T-cell (primary cell): ENCODE measurements around the gene LCN12. TPM values are rescaled to one million over a fixed set of nuclear protein-coding genes. Genes with fewer than 3 reads are reported as not detected.

Experiments
- ATAC-seq, 4 experiments: fragments of 200-7000 bp in 3 of 4; fragments of 150-1000 bp in 1 of 4; cut with Tn5 transposase; replicated peaks in 1 of 4; 1 replicate in 3 of 4; 2 replicates in 1 of 4; pipeline ENCODE4 v1.10.0; 2021; ENCODE audit warnings: moderate library complexity in 3 of 4, mild to moderate bottlenecking in 2 of 4, moderate number of reproducible peaks in 1 of 4
- CTCF ChIA-PET, 2 donors: fragments of 300-600 bp; sonication (Branson Sonifier 250); formaldehyde crosslinking; loops; one replicate each; lab custom pipeline; 2022; ENCODE audit warnings: antibody characterized with exemption in 2 of 2; lab: Charles Lee
- POLR2A ChIA-PET, 2 donors: fragments of 300-600 bp; sonication (Branson Sonifier 250); formaldehyde crosslinking; loops; one replicate each; lab custom pipeline; 2022; ENCODE audit warnings: antibody characterized with exemption in 2 of 2; lab: Charles Lee
- DNase-seq, 35 experiments: peaks; one replicate each; pipeline versions ENCODE4 v3.0.0 to v3.0.0-alpha.2; 2013 to 2023
- H3K27ac ChIP-seq: one replicate; pipeline ENCODE4 v1.5.1; 2013; ENCODE audit warnings: low read length
- H3K27me3 ChIP-seq, 2 experiments: replicated peaks in 1 of 2; 1 replicate in 1 of 2; 2 replicates in 1 of 2; pipeline versions ENCODE4 v1.6.1 to v1.7.0; 2013; ENCODE audit warnings: low read length in 1 of 2, mixed read lengths in 1 of 2; ENCODE audit not compliant: control insufficient read depth in 2 of 2, insufficient read depth in 2 of 2; ENCODE audit errors: extremely low read depth in 1 of 2
- H3K36me3 ChIP-seq, 2 donors: 1 replicate in 1 of 2; 2 replicates in 1 of 2; pipeline versions ENCODE4 v1.6.1 to v1.7.0; 2013; ENCODE audit warnings: low read length in 1 of 2; ENCODE audit not compliant: control insufficient read depth in 2 of 2, insufficient read depth in 1 of 2; ENCODE audit errors: extremely low read depth in 1 of 2
- H3K4me1 ChIP-seq, 2 experiments: 1 replicate in 1 of 2; 2 replicates in 1 of 2; pipeline versions ENCODE4 v1.6.1 to v1.7.0; 2013; ENCODE audit warnings: low read length in 2 of 2, mixed read lengths in 1 of 2; ENCODE audit not compliant: insufficient read depth in 2 of 2, control insufficient read depth in 1 of 2; ENCODE audit errors: extremely low read depth in 1 of 2
- H3K4me3 ChIP-seq, 2 donors: 1 replicate in 1 of 2; 2 replicates in 1 of 2; pipeline versions ENCODE4 v1.5.1 to v1.7.0; 2013; ENCODE audit warnings: mild to moderate bottlenecking in 2 of 2, low read length in 1 of 2, moderate library complexity in 1 of 2; ENCODE audit not compliant: control insufficient read depth in 1 of 2; ENCODE audit errors: extremely low read depth in 1 of 2
- H3K9me3 ChIP-seq: 2 replicates; pipeline ENCODE4 v1.7.0; 2013
- H3K27ac Mint-ChIP-seq, 2 donors: one replicate each; pipeline ENCODE4 v1.8.0; 2020 to 2021; ENCODE audit warnings: mild to moderate bottlenecking in 2 of 2, mixed read lengths in 2 of 2
- H3K27me3 Mint-ChIP-seq, 2 donors: one replicate each; pipeline ENCODE4 v1.8.0; 2021 to 2022; ENCODE audit warnings: mixed read lengths in 2 of 2
- H3K36me3 Mint-ChIP-seq: one replicate; pipeline ENCODE4 v1.8.0; 2021; ENCODE audit warnings: mixed read lengths
- H3K4me1 Mint-ChIP-seq, 3 donors: one replicate each; pipeline ENCODE4 v1.8.0; 2020 to 2022; ENCODE audit warnings: mixed read lengths in 3 of 3, mild to moderate bottlenecking in 1 of 3
- H3K4me3 Mint-ChIP-seq, 3 donors: one replicate each; pipeline ENCODE4 v1.8.0; 2020 to 2022; ENCODE audit warnings: mild to moderate bottlenecking in 3 of 3, mixed read lengths in 3 of 3, moderate library complexity in 3 of 3
- H3K9me3 Mint-ChIP-seq, 3 donors: one replicate each; pipeline ENCODE4 v1.8.0; 2020 to 2022; ENCODE audit warnings: mixed read lengths in 3 of 3
- WGBS: methylation state at CpG from one replicate; pipeline ENCODE4 v1.1.5; 2013; ENCODE audit warnings: missing lambda C conversion rate; ENCODE audit not compliant: insufficient coverage; 5-methylcytosine and 5-hydroxymethylcytosine counted together
- total RNA-seq, 35 experiments: library from RNA in 6 of 35; stranded (reverse) in 6 of 35; fragments of 120-200 nt in 1 of 35; gene quantifications; one replicate each; pipeline versions ENCODE4 v1.2.1 to v1.2.4 and lab custom pipeline; 2013 to 2026

Gene LCN12
- total RNA-seq, 5 donors from 2014 or later (not counting 1 experiment from before 2014, with no cell fraction given): 1.1 to 3.3 (median 2.2) TPM

DNA sequence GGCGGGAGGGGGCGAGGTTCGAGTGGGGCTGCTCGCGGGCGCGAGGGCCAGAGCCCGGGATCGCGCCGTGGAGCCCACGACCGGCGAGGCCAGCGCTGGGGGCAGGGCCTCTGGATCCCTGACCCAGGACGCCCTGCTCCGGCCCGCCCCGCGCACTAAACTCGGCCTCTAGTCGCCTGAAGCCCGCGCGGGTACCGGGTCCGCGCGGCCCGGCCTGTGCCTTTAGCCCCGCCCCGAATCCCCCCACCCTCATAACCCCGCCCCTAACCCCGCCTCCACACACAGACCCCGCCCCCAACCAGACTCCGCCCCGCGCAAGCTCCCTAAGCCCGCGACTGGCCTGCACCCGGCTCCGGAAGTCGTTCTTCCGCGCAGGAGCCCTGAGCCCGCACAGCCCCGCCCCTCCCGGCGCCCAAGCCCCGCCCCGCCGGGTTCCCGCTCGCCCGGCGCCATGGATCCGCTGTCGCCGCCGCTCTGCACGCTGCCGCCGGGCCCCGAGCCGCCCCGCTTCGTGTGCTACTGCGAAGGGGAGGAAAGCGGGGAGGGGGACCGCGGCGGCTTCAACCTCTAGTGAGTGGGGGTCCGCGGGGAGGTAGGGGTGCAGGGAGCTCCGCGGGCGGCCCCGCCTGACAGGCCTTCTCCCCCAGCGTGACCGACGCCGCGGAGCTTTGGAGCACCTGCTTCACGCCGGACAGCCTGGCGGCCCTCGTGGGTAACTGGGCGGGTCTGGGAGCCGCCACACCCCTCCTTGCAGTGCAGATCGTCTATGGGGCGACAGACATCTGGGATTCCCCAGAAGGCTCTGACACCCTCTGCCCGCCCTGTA is 40.1 kb downstream of the LCN12 start, which contains the start of gene PAXX:
Gene PAXX (plus strand): TSS at position 430 of the 826 bp plus-strand sequence. CDS start 22 bp downstream, at position 452.
- CTCF ChIA-PET: interaction anchor here (0.6 to 3.1 kb wide), 6 partner anchors 14 to 143 kb away, joined by 4 to 9 read pairs (median 6); no protein-coding TSS in a partner anchor
- Histone ChIP-seq H3K9me3 (no peaks in the 10 kb centered on the region), H3K4me3 (peak within 1 kb of the TSS; percentile 84 to 89), H3K4me1 (peaks cover 17 to 55% of the 10 kb centered on the region in 2 experiments), H3K36me3 (peaks cover 4 to 13% of the 10 kb centered on the region in 2 donors), H3K27me3 (peaks cover 0 to 21% of the 10 kb centered on the region in 2 experiments), H3K27ac (peak within 1 kb of the TSS; percentile 86)
- ATAC-seq (peak; percentile 84 to 91 (median 88)), DNase-seq (peak; percentile 81 to 96 (median 91))
- POLR2A ChIA-PET: no interaction called here
- Mint-ChIP-seq H3K4me3 (peak within 1 kb of the TSS; percentile 79 to 85 (median 84)), H3K27me3 (peaks cover 0 to 8% of the 10 kb centered on the region in 2 donors), H3K4me1 (peaks cover 19 to 36% (median 27%) of the 10 kb centered on the region in 3 donors), H3K9me3 (no peaks in the 10 kb centered on the region), H3K27ac (peak within 1 kb of the TSS; percentile 84 to 86), H3K36me3 (peaks cover 3% of the 10 kb centered on the region)
- 1% methylated on average over 55 of the region's 92 CpGs for WGBS

DNA sequence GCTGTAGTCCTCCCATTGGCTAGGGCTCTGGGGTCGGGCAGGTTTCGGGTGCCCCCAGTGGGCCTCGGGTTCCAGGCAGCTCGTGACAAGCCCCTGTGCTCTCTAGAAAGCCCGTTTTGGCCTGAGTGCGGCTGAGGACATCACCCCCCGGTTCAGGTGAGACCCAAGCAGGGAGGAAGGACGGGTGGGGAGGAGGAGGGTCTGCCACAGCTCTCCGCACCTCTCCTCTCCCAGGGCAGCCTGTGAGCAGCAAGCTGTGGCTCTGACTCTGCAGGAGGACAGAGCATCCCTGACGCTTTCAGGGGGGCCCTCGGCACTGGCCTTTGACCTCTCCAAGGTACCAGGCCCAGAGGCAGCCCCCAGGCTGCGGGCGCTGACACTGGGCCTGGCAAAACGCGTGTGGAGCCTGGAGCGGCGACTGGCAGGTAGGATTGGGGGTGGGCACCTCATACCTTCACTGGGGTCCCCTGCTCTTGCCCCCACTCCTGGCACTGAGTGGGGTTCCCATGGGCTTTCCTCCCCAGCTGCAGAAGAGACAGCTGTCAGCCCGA is 40.8 kb downstream of the LCN12 start:
- Histone ChIP-seq H3K27me3 (peaks cover 0 to 23% of the 10 kb centered on the region in 2 experiments), H3K27ac (peak overlapping the region; percentile 86), H3K36me3 (peaks cover 4 to 13% of the 10 kb centered on the region in 2 donors), H3K9me3 (no peaks in the 10 kb centered on the region), H3K4me3 (peak overlapping the region; percentile 84 to 89), H3K4me1 (peaks cover 22 to 62% of the 10 kb centered on the region in 2 experiments)
- peaks cover 25 to 42% (median 34%) of the 10 kb centered on the region in 3 donors for H3K4me1 Mint-ChIP-seq
- ATAC-seq: no peak
- WGBS: 42% methylated on average over 13 of the region's 18 CpGs
- POLR2A ChIA-PET: no interaction called here
- H3K9me3 Mint-ChIP-seq: no peaks in the 10 kb centered on the region
- peaks cover 0 to under 1% of the 10 kb centered on the region in 2 donors for H3K27me3 Mint-ChIP-seq
- H3K27ac Mint-ChIP-seq: peak overlapping the region; percentile 84 to 86
- no peak for DNase-seq
- CTCF ChIA-PET: interaction anchor here in 1 of 2 donors (1.6 to 3.1 kb wide), 2 partner anchors 15 to 36 kb away, joined by 7 to 9 read pairs; no protein-coding TSS in a partner anchor
- peaks cover 3% of the 10 kb centered on the region for H3K36me3 Mint-ChIP-seq
- peak overlapping the region; percentile 79 to 85 (median 84) for H3K4me3 Mint-ChIP-seq

DNA sequence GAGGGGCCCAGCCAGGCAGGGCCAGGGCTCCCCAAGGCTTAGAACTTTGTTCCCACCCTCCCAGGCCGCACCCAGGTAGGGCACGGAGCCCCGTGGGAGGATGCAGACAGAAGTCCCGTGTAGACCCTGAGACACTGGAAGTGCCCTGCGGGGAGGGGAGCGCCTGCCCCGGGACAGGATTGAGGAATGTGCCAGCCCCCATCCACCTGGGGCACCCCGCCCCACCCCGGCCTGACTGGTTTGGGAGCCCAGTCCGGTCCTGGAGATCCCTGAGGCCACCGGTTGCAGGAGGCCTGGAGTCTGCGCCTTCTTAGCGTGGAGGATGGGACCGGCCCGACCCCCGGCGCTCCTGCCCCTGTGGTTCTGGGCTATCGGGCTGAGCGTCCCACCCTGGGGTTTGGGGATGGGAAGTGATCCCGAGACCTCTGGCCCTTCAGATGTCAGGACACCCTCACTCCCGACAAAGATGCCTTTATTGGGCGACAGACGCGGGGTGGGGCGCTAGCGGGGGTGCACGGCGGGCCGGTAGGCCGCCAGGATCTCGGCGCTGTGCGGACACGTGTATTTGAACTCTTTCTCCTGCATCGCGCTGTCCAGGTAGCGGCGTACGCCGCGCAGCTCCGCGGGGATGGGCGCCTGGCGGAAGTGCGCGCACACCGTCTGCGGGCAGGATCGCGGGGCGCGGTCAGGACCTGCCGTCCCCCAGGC is 42.3 kb downstream of the LCN12 start:
- H3K9me3 ChIP-seq: no peaks in the 10 kb centered on the region
- H3K36me3 ChIP-seq: peaks cover 4 to 13% of the 10 kb centered on the region in 2 donors
- Mint-ChIP-seq H3K9me3 (no peaks in the 10 kb centered on the region), H3K27ac (peak overlapping the region in 1 of 2 donors; percentile 80), H3K27me3 (peaks cover 0 to 4% of the 10 kb centered on the region in 2 donors), H3K4me3 (peak overlapping the region in 2 of 3 donors; percentile 79 to 84), H3K4me1 (peaks cover 31 to 53% (median 46%) of the 10 kb centered on the region in 3 donors), H3K36me3 (peaks cover 3% of the 10 kb centered on the region)
- peaks cover 0 to 28% of the 10 kb centered on the region in 2 experiments for H3K27me3 ChIP-seq
- ChIA-PET POLR2A (interaction anchor here in 1 of 2 donors (0.6 kb wide), 1 partner anchor 36 kb away, joined by 3 read pairs; no protein-coding TSS in a partner anchor), CTCF (interaction anchor here in 1 of 2 donors (3.1 kb wide), 1 partner anchor 35 kb away, joined by 9 read pairs; no protein-coding TSS in a partner anchor)
- no peak overlapping the region for H3K4me3 ChIP-seq
- peaks cover 22 to 76% of the 10 kb centered on the region in 2 experiments for H3K4me1 ChIP-seq
- ATAC-seq: no peak
- 92% methylated on average over 46 of the region's 54 CpGs for WGBS
- H3K27ac ChIP-seq: peak overlapping the region; percentile 86
- no peak for DNase-seq

DNA sequence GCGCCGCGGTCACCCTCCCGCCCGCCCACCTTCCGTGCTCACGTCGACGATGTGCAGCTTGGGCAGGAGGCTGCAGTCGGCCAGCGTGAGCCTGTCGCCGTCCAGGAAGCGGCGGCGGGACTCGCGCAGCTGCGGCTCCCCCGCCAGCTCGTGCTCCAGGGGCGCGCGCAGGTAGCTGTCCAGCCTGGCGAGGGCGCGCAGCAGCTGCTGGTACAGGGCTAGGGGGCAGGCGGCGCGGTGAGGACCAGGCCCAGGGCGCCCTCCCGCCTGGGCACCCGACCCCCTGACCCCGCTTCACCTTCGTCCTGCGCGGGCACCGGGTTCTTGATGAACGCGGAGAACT is 42.8 kb downstream of the LCN12 start:
- Mint-ChIP-seq H3K4me1 (peaks cover 31 to 53% (median 46%) of the 10 kb centered on the region in 3 donors), H3K27me3 (peaks cover 0 to 4% of the 10 kb centered on the region in 2 donors), H3K9me3 (no peaks in the 10 kb centered on the region), H3K36me3 (peaks cover 3% of the 10 kb centered on the region), H3K4me3 (no peak overlapping the region), H3K27ac (no peak overlapping the region)
- no peaks in the 10 kb centered on the region for H3K9me3 ChIP-seq
- ATAC-seq: no peak
- peaks cover 0 to 28% of the 10 kb centered on the region in 2 experiments for H3K27me3 ChIP-seq
- DNase-seq: peak in 1 of 35 experiments; percentile 15
- ChIA-PET CTCF (no interaction called here), POLR2A (no interaction called here)
- WGBS: 86% methylated on average over 33 of the region's 40 CpGs
- H3K27ac ChIP-seq: no peak overlapping the region
- peaks cover 22 to 81% of the 10 kb centered on the region in 2 experiments for H3K4me1 ChIP-seq
- H3K36me3 ChIP-seq: peaks cover 4 to 13% of the 10 kb centered on the region in 2 donors
- no peak overlapping the region for H3K4me3 ChIP-seq

DNA sequence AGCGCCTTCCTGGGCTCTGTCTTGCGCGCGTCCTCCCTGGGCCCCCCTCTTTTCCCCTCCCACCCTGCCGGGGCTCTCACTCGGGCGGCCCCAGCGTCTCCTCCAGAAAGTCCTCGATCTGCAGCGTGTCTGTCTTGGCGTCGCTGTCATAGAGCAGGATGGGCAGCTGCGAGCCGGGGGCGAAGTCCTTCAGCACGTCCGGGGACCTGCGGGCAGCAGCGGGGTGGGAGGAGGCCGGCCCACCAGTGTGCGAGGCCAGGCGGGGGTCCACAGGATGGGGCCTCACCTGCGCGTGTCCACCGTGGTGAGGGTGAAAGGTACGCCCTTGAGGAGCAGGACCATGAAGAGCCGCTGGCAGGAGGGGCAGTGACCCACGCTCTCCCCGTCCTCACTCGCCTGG is 43.3 kb downstream of the LCN12 start:
- WGBS: 77% methylated on average over 15 of the region's 30 CpGs
- peaks cover 3% of the 10 kb centered on the region for H3K36me3 Mint-ChIP-seq

More for the DNA sequence above, 43.3 kb downstream of the LCN12 start:
- POLR2A ChIA-PET: no interaction called here
- DNase-seq: peak in 1 of 35 experiments; percentile 14
- Histone ChIP-seq H3K4me3 (no peak overlapping the region), H3K36me3 (peaks cover 4 to 13% of the 10 kb centered on the region in 2 donors), H3K9me3 (no peaks in the 10 kb centered on the region), H3K27ac (no peak overlapping the region), H3K27me3 (peaks cover 0 to 28% of the 10 kb centered on the region in 2 experiments), H3K4me1 (peaks cover 22 to 86% of the 10 kb centered on the region in 2 experiments)
- peaks cover 31 to 58% (median 51%) of the 10 kb centered on the region in 3 donors for H3K4me1 Mint-ChIP-seq
- CTCF ChIA-PET: interaction anchor here in 1 of 2 donors (1.0 kb wide), 1 partner anchor 100 kb away, joined by 3 read pairs; no protein-coding TSS in a partner anchor
- ATAC-seq: no peak
- H3K4me3 Mint-ChIP-seq: no peak overlapping the region
- H3K9me3 Mint-ChIP-seq: no peaks in the 10 kb centered on the region
- no peak overlapping the region for H3K27ac Mint-ChIP-seq
- peaks cover 0 to 4% of the 10 kb centered on the region in 2 donors for H3K27me3 Mint-ChIP-seq
